Sigmoid colon (tissue), 7 donors: ENCODE results near the gene SMDT1. TPM values are rescaled to one million over a fixed set of nuclear protein-coding genes. Genes with fewer than 3 reads are reported as not detected.

Source experiments
- DNase-seq: peaks from one replicate; pipeline ENCODE4 v3.0.0-alpha.2; 2019
- H3K27ac ChIP-seq, 4 donors: fragments of 200-600 bp; sonication (generic); one replicate each; pipeline ENCODE4 v1.5.1; 2016 to 2019; ENCODE audit warnings: mild to moderate bottlenecking in 1 of 4
- H3K27me3 ChIP-seq, 3 donors: fragments of 200-600 bp; sonication (generic); one replicate each; pipeline ENCODE4 v1.5.1; 2019; ENCODE audit warnings: mild to moderate bottlenecking in 1 of 3
- H3K36me3 ChIP-seq, 4 donors: fragments of 200-600 bp; sonication (generic); one replicate each; pipeline ENCODE4 v1.5.1; 2016 to 2019
- H3K4me1 ChIP-seq, 4 donors: fragments of 200-600 bp; sonication (generic); one replicate each; pipeline ENCODE4 v1.5.1; 2017 to 2019
- H3K4me3 ChIP-seq, 4 donors: fragments of 200-600 bp; sonication (generic); one replicate each; pipeline ENCODE4 v1.5.1; 2017 to 2019; ENCODE audit warnings: mild to moderate bottlenecking in 2 of 4, moderate library complexity in 1 of 4
- H3K9me3 ChIP-seq, 4 donors: fragments of 200-600 bp in 3 of 4; sonication (generic) in 3 of 4; one replicate each; pipeline versions ENCODE4 v1.5.1 to v1.6.1; 2013 to 2019
- EP300 ChIP-seq, 4 donors: sonication (generic); formaldehyde crosslinking; IDR thresholded peaks; one replicate each; pipeline ENCODE4 v1.6.1; 2017; ENCODE audit warnings: antibody characterized with exemption in 4 of 4
- POLR2A ChIP-seq, 2 donors: fragments of 450-650 bp; IDR thresholded peaks; one replicate each; pipeline ENCODE4 v1.6.1; 2016; ENCODE audit warnings: antibody characterized with exemption in 2 of 2, mild to moderate bottlenecking in 2 of 2, moderate library complexity in 2 of 2
- POLR2AphosphoS5 ChIP-seq, 4 donors: sonication (generic); formaldehyde crosslinking; IDR thresholded peaks; one replicate each; pipeline ENCODE4 v1.6.1; 2017; ENCODE audit warnings: antibody characterized with exemption in 4 of 4
- WGBS, 2 donors: extraction: QIAGEN DNeasy Blood & Tissue Kit; methylation state at CpG; one replicate each; pipeline ENCODE4 v1.1.7; 2013; 5-methylcytosine and 5-hydroxymethylcytosine counted together
- intact Hi-C: fragments of 100-400 bp; cut with DNase I; formaldehyde crosslinking; loops from one replicate; pipeline ENCODE4 v1.15.1; 2023
- polyA plus RNA-seq, 3 donors: library from polyadenylated mRNA; stranded (reverse); fragments of 200-250 nt; gene quantifications; one replicate each; pipeline ENCODE4 v1.2.3, GENCODE V29; 2013
- total RNA-seq, 4 donors: library from RNA; depleted of rRNA; stranded (reverse); fragments of >200 nt; gene quantifications; one replicate each; pipeline ENCODE4 v1.1.0, GENCODE V29; 2016
- TF ChIP-seq, protein P1 (sequence below), 4 experiments: fragments of 450-650 bp in 3 of 4; fragments of 200-600 bp in 1 of 4; IDR thresholded peaks; one replicate each; pipeline ENCODE4 v1.5.1; 2016 to 2019; ENCODE audit warnings: antibody characterized with exemption in 4 of 4, mild to moderate bottlenecking in 3 of 4, moderate library complexity in 2 of 4
- donor health status: healthy with polysubstance abuse.
- donor health status: Bipolar disorder and iron deficiency.
- donor health status: healthy.

SMDT1 gene
- total and polyA plus RNA-seq, 7 donors: 12.1 to 187 (median 23.9) TPM

GRCh38 chr22:42078469-42079318, 806 bp upstream of the SMDT1 start:
- H3K9me3 ChIP-seq: no peaks in the 10 kb centered on the region
- 23 to 54% methylated on average over 24 of the region's 24 CpGs for WGBS, 2 donors
- peak overlapping the region; percentile 93 to 99 (median 98) for H3K27ac ChIP-seq
- H3K27me3 ChIP-seq: no peaks in the 10 kb centered on the region
- no peak for DNase-seq
- peaks cover 0 to 56% (median 44%) of the 10 kb centered on the region in 4 donors for H3K4me1 ChIP-seq
- peak overlapping the region; percentile 43 to 68 (median 63) for H3K4me3 ChIP-seq
- peaks cover 0 to 40% (median 11%) of the 10 kb centered on the region in 4 donors for H3K36me3 ChIP-seq
- TF ChIP-seq POLR2AphosphoS5 (IDR thresholded peaks at IDR 0.05) (no peak), POLR2A (IDR thresholded peaks at IDR 0.05) (no peak), EP300 (IDR thresholded peaks at IDR 0.05) (no peak)
- TF ChIP-seq, protein P1, sequence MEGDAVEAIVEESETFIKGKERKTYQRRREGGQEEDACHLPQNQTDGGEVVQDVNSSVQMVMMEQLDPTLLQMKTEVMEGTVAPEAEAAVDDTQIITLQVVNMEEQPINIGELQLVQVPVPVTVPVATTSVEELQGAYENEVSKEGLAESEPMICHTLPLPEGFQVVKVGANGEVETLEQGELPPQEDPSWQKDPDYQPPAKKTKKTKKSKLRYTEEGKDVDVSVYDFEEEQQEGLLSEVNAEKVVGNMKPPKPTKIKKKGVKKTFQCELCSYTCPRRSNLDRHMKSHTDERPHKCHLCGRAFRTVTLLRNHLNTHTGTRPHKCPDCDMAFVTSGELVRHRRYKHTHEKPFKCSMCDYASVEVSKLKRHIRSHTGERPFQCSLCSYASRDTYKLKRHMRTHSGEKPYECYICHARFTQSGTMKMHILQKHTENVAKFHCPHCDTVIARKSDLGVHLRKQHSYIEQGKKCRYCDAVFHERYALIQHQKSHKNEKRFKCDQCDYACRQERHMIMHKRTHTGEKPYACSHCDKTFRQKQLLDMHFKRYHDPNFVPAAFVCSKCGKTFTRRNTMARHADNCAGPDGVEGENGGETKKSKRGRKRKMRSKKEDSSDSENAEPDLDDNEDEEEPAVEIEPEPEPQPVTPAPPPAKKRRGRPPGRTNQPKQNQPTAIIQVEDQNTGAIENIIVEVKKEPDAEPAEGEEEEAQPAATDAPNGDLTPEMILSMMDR (IDR thresholded peaks at IDR 0.05): no peak
- intact Hi-C loops: loop anchor here (5.0 to 10.0 kb wide), 2 partner anchors 289 to 394 kb away; partner anchors contain the start of gene SNU13

DNA sequence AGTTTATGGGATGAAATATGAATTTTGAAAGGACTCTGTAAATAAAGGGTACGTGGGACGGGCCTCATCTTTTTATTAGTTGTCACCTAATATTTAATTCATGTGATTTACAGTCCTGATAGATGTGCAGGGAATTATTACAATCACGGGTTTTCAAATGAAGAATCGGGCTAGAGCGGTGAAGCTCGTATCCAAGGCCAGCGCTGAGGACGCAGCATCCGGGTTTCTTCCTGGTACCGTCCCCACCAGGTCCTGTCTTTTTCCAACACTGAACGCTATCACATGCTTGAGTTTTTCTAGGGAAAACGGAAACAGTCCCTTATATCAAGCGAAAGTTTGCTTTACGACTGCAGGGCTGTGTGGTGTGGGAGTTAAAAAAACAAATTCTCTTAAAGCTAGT, 787 bp downstream of the SMDT1 start:
- TF ChIP-seq POLR2AphosphoS5 (IDR thresholded peaks at IDR 0.05) (no peak), EP300 (IDR thresholded peaks at IDR 0.05) (no peak), POLR2A (IDR thresholded peaks at IDR 0.05) (no peak)
- TF ChIP-seq, protein P1 (IDR thresholded peaks at IDR 0.05): no peak

DNA sequence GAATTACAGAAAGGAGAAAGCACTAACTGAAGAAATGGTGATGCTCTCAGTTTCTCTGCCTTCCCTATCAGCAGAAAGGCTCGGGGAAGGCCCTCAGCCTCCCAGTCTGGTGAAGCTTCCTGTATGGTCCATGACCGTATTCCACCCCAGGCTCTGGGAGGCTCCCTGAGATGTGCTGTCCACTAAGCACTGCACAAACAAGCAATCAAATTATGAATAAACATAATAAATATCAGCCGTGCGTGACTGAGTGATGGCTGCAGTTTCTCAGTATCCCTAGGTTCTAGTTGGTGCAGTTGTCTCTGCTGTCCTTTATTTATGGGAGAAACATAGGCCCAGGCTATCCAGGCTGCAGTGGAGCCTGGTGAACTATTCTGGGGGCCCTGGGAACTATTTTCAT, 3.6 kb downstream of the SMDT1 start:
- no peak for DNase-seq
- TF ChIP-seq POLR2AphosphoS5 (IDR thresholded peaks at IDR 0.05) (no peak), POLR2A (IDR thresholded peaks at IDR 0.05) (no peak), EP300 (IDR thresholded peaks at IDR 0.05) (no peak)
- TF ChIP-seq, protein P1 (IDR thresholded peaks at IDR 0.05): no peak
- Histone ChIP-seq H3K36me3 (peaks cover 0 to 54% (median 29%) of the 10 kb centered on the region in 4 donors), H3K27me3 (no peaks in the 10 kb centered on the region), H3K4me1 (peaks cover 0 to 33% (median 25%) of the 10 kb centered on the region in 4 donors), H3K27ac (no peak overlapping the region), H3K9me3 (no peaks in the 10 kb centered on the region), H3K4me3 (no peak overlapping the region)
- intact Hi-C loops: no loop called here
- 83 to 86% methylated on average over 4 of the region's 4 CpGs for WGBS, 2 donors

More for the DNA sequence above, 787 bp downstream of the SMDT1 start:
- Histone ChIP-seq H3K4me3 (peak overlapping the region; percentile 61 to 68 (median 63)), H3K9me3 (no peaks in the 10 kb centered on the region), H3K36me3 (peaks cover 4 to 56% (median 20%) of the 10 kb centered on the region in 4 donors), H3K4me1 (peaks cover 0 to 41% (median 32%) of the 10 kb centered on the region in 4 donors), H3K27ac (peak overlapping the region; percentile 93 to 99 (median 98)), H3K27me3 (no peaks in the 10 kb centered on the region)
- no peak for DNase-seq
- intact Hi-C loops: loop anchor here (1.0 kb wide), 1 partner anchor 10 kb away; the partner anchor contains the start of gene NDUFA6
- 1 to 2% methylated on average over 14 of the region's 14 CpGs for WGBS, 2 donors

- no peak for DNase-seq
- intact Hi-C loops: no loop called here
- Histone ChIP-seq H3K36me3 (peaks cover 0 to 54% (median 29%) of the 10 kb centered on the region in 4 donors), H3K9me3 (no peaks in the 10 kb centered on the region), H3K4me3 (no peak overlapping the region), H3K27ac (no peak overlapping the region), H3K27me3 (no peaks in the 10 kb centered on the region), H3K4me1 (peaks cover 0 to 34% (median 28%) of the 10 kb centered on the region in 4 donors)
- 92 to 96% methylated on average over 8 of the region's 8 CpGs for WGBS, 2 donors
- TF ChIP-seq, protein P1 (IDR thresholded peaks at IDR 0.05): no peak
Observed at GRCh38 chr22:42084874-42085273, 5.4 kb downstream of the SMDT1 start.
